GM19395 (cell line): Measurements from ENCODE around the gene TMIGD1.

Experiments used
- ATAC-seq: cut with Tn5 transposase; IDR thresholded peaks from one replicate; pipeline ENCODE4 v1.9.1; 2021; ENCODE audit warnings: mild to moderate bottlenecking, moderate library complexity; ENCODE audit not compliant: unreplicated experiment

Gene TMIGD1

GRCh38 chr17:30290696-30291542 lies 42.9 kb downstream of the TMIGD1 start:
- peak; percentile 51 for ATAC-seq

GRCh38 chr17:30290077-30290476 lies 43.8 kb downstream of the TMIGD1 start:
- no peak for ATAC-seq

GRCh38 chr17:30279156-30279555 lies 54.7 kb downstream of the TMIGD1 start:
- ATAC-seq = no peak

GRCh38 chr17:30278032-30278431 lies 55.8 kb downstream of the TMIGD1 start:
- ATAC-seq = no peak

- no peak for ATAC-seq
Observed at GRCh38 chr17:30275911-30276310, 57.9 kb downstream of the TMIGD1 start.

- ATAC-seq = no peak
Observed at GRCh38 chr17:30274887-30275286, 59.0 kb downstream of the TMIGD1 start.

GRCh38 chr17:30273373-30273772 lies 60.5 kb downstream of the TMIGD1 start:
- no peak for ATAC-seq

- no peak for ATAC-seq
Observed at GRCh38 chr17:30271102-30271501, 62.8 kb downstream of the TMIGD1 start.

- ATAC-seq = no peak
Observed at GRCh38 chr17:30267625-30268024, 66.2 kb downstream of the TMIGD1 start.
